Left ventricle myocardium inferior (tissue), 1 donor: ENCODE measurements around the gene LRP1B. TPM values are rescaled to one million over a fixed set of nuclear protein-coding genes. Genes with fewer than 3 reads are reported as not detected.

Experiments
- DNase-seq: peaks from one replicate; pipeline ENCODE4 v3.0.0-alpha.2; 2020
- H3K27ac ChIP-seq: fragments of 200-600 bp; replicated peaks from 2 replicates; pipeline ENCODE4 v1.8.0; 2021
- H3K27me3 ChIP-seq: fragments of 200-600 bp; 2 replicates; pipeline ENCODE4 v1.8.0; 2021; ENCODE audit warnings: low read depth
- H3K36me3 ChIP-seq: fragments of 200-600 bp; 2 replicates; pipeline ENCODE4 v1.8.0; 2021
- H3K4me1 ChIP-seq: fragments of 200-600 bp; 2 replicates; pipeline ENCODE4 v1.8.0; 2021
- H3K4me3 ChIP-seq: fragments of 200-600 bp; 2 replicates; pipeline ENCODE4 v1.8.0; 2021; ENCODE audit warnings: mild to moderate bottlenecking, moderate library complexity
- H3K9me3 ChIP-seq: fragments of 200-600 bp; replicated peaks from 2 replicates; pipeline ENCODE4 v1.8.0; 2021
- intact Hi-C: fragments of 100-400 bp; cut with micrococcal nuclease; formaldehyde crosslinking; loops from one replicate; pipeline ENCODE4 v1.11.0; 2022
- total RNA-seq: library from RNA; stranded (reverse); fragmentation: NEBNext Ultra II Directional; extraction: Animal tissue kit (Norgen Biotek cat#: 25700); gene quantifications from one replicate; pipeline ENCODE4 v1.2.1, GENCODE V29; 2021
- TF ChIP-seq, protein P1 (sequence below): fragments of 200-600 bp; IDR thresholded peaks from 2 replicates; pipeline ENCODE4 v1.8.0; 2021; ENCODE audit warnings: antibody characterized with exemption, mild to moderate bottlenecking, borderline replicate concordance
- donor health status: DM: no; HTN: yes; CAD: no; lungs with severe emphysema.

Gene LRP1B
- total RNA-seq, 1 donor from 2014 or later = 0.08 TPM

GRCh38 chr2:141701618-141702017, 429.2 kb downstream of the LRP1B start:
- H3K27ac ChIP-seq = no peak overlapping the region
- H3K9me3 ChIP-seq = no peaks in the 10 kb centered on the region
- no peaks in the 10 kb centered on the region for H3K36me3 ChIP-seq
- no peaks in the 10 kb centered on the region for H3K4me1 ChIP-seq
- peaks cover 95% of the 10 kb centered on the region for H3K27me3 ChIP-seq
- H3K4me3 ChIP-seq = no peak overlapping the region
- intact Hi-C loops = no loop called here
- no peak for DNase-seq
- TF ChIP-seq, protein P1, sequence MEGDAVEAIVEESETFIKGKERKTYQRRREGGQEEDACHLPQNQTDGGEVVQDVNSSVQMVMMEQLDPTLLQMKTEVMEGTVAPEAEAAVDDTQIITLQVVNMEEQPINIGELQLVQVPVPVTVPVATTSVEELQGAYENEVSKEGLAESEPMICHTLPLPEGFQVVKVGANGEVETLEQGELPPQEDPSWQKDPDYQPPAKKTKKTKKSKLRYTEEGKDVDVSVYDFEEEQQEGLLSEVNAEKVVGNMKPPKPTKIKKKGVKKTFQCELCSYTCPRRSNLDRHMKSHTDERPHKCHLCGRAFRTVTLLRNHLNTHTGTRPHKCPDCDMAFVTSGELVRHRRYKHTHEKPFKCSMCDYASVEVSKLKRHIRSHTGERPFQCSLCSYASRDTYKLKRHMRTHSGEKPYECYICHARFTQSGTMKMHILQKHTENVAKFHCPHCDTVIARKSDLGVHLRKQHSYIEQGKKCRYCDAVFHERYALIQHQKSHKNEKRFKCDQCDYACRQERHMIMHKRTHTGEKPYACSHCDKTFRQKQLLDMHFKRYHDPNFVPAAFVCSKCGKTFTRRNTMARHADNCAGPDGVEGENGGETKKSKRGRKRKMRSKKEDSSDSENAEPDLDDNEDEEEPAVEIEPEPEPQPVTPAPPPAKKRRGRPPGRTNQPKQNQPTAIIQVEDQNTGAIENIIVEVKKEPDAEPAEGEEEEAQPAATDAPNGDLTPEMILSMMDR = no peak

DNA sequence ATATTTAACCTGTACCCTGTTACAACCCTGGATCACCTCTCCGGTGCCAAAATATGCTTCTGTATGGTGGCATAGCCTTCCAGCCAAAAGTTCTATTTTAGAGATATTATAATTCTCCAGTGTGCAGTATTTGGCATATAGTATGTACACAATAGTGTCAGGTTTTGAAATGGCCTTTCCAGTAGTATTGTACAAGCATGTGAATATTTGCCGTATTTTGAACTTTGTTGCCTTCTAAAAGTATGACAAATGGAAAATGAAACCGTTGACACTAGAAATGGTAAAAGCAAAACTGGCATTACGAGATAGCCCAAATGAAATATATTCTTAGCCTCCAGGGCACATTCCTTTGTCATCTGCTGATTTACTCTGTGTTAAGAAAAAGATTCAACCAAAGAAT, 431.2 kb downstream of the LRP1B start:
- H3K36me3 ChIP-seq = no peaks in the 10 kb centered on the region
- H3K9me3 ChIP-seq = no peaks in the 10 kb centered on the region
- TF ChIP-seq, protein P1 = no peak
- DNase-seq = no peak
- H3K27me3 ChIP-seq = peaks cover 94% of the 10 kb centered on the region
- intact Hi-C loops = no loop called here
- no peaks in the 10 kb centered on the region for H3K4me1 ChIP-seq
- no peak overlapping the region for H3K27ac ChIP-seq
- H3K4me3 ChIP-seq = no peak overlapping the region

GRCh38 chr2:141698500-141698899, 432.3 kb downstream of the LRP1B start:
- H3K27ac ChIP-seq = no peak overlapping the region
- no peak for DNase-seq
- TF ChIP-seq, protein P1 = no peak
- H3K9me3 ChIP-seq = no peaks in the 10 kb centered on the region
- H3K4me3 ChIP-seq = no peak overlapping the region
- no peaks in the 10 kb centered on the region for H3K4me1 ChIP-seq
- intact Hi-C loops = no loop called here
- no peaks in the 10 kb centered on the region for H3K36me3 ChIP-seq
- H3K27me3 ChIP-seq = peaks cover 96% of the 10 kb centered on the region

GRCh38 chr2:141697035-141697434, 433.8 kb downstream of the LRP1B start:
- intact Hi-C loops = no loop called here

DNA sequence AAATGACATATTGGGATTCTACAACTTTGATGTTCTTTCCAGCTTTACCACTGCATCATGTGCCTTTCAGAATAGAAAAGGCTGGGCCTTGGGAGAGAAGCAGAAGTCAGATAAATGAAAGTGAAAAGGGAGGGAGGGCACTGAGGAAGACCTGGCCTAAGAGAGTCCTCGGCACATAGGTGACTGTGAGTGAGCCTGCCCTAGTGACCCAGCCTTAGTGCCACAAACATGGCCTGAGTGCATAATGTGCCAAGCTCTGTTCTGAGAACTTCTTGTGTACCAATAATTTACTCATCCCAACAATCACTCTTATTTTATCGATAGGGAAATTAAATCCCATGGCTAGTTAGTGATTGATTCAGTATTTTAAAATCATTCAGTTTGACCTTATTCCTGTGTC, 436.6 kb downstream of the LRP1B start:
- H3K4me1 ChIP-seq = peaks cover 6% of the 10 kb centered on the region
- H3K9me3 ChIP-seq = no peaks in the 10 kb centered on the region
- H3K4me3 ChIP-seq = no peak overlapping the region
- no peaks in the 10 kb centered on the region for H3K36me3 ChIP-seq
- H3K27me3 ChIP-seq = peaks cover 89% of the 10 kb centered on the region
- no peak for DNase-seq
- TF ChIP-seq, protein P1 = no peak
- no peak overlapping the region for H3K27ac ChIP-seq
- intact Hi-C loops = no loop called here

More at GRCh38 chr2:141697035-141697434, 433.8 kb downstream of the LRP1B start:
- H3K27ac ChIP-seq = no peak overlapping the region
- H3K27me3 ChIP-seq = peaks cover 89% of the 10 kb centered on the region
- DNase-seq = no peak
- peaks cover 6% of the 10 kb centered on the region for H3K4me1 ChIP-seq
- no peak overlapping the region for H3K4me3 ChIP-seq
- H3K9me3 ChIP-seq = no peaks in the 10 kb centered on the region
- TF ChIP-seq, protein P1 = no peak
- H3K36me3 ChIP-seq = no peaks in the 10 kb centered on the region

DNA sequence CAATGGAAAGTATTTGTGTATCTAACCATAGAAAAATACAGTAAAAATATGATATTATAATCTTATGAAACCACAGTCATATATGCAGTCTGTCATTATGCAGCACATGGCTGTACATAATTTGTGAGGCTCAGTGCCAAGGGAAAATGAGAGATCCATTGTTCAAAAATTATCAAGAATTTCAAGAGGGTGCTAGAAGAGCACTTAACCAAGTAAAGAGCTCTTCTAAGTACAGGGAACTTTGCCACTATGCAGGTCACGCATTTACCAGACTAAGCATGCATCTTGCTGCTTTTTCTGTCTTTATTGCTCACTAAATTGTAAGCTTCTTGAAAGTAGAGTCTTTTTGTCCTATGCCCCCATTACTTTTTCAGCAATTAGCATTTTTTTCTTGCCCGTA, 438.0 kb downstream of the LRP1B start:
- no peaks in the 10 kb centered on the region for H3K36me3 ChIP-seq
- H3K27me3 ChIP-seq = peaks cover 88% of the 10 kb centered on the region
- no peak overlapping the region for H3K4me3 ChIP-seq
- peaks cover 6% of the 10 kb centered on the region for H3K4me1 ChIP-seq
- TF ChIP-seq, protein P1 = no peak
- H3K27ac ChIP-seq = no peak overlapping the region
- DNase-seq = no peak
- no peaks in the 10 kb centered on the region for H3K9me3 ChIP-seq
- intact Hi-C loops = no loop called here
